Activated T-helper 17 cell treated with anti-CD3 and anti-CD28 coated beads, Interleukin-2, amount 50 U/mL, for 72 hours (primary cell): ENCODE data around the gene TEX51. TPM values are rescaled to one million over a fixed set of nuclear protein-coding genes. Genes with fewer than 3 reads are reported as not detected.

Experiments used
- ATAC-seq: fragments of 150-1000 bp; cut with Tn5 transposase; replicated peaks from 2 replicates; pipeline ENCODE4 v1.10.0; 2021; ENCODE audit warnings: mild to moderate bottlenecking, moderate library complexity
- H3K27ac Mint-ChIP-seq: one replicate; pipeline ENCODE4 v1.8.0; 2022; ENCODE audit warnings: mixed read lengths
- H3K27me3 Mint-ChIP-seq: one replicate; pipeline ENCODE4 v1.8.0; 2022; ENCODE audit warnings: mixed read lengths
- H3K36me3 Mint-ChIP-seq: one replicate; pipeline ENCODE4 v1.8.0; 2022; ENCODE audit warnings: low read depth, mild to moderate bottlenecking, mixed read lengths
- H3K4me1 Mint-ChIP-seq: one replicate; pipeline ENCODE4 v1.8.0; 2022; ENCODE audit warnings: mixed read lengths
- H3K4me3 Mint-ChIP-seq: one replicate; pipeline ENCODE4 v1.8.0; 2022; ENCODE audit warnings: mild to moderate bottlenecking, mixed read lengths
- H3K9me3 Mint-ChIP-seq: one replicate; pipeline ENCODE4 v1.8.0; 2022; ENCODE audit warnings: mixed read lengths
- total RNA-seq, 2 donors: library from RNA; stranded (reverse); gene quantifications; one replicate each; pipeline ENCODE4 v1.2.3, GENCODE V29; 2022

TEX51 gene
- not detected for total RNA-seq

DNA sequence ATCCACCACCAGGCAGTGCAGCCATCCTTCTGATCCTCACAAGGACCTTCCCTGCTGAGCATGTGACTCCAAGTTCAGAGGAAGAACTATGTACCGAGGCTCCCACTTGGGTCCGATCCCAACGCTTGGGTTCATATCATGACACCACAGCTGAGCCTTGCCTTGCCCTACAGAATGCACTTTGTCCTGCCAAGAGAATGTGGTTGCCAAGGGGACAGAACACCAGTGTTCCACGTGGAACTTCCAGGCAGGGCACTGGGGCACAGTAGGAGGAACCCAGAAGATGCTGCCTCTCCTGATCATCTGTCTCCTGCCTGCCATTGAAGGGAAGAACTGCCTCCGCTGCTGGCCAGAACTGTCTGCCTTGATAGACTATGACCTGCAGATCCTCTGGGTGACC, at the start of gene TEX51:
Gene TEX51 (plus strand): TSS at position 255 of the 400 bp plus-strand sequence. CDS start 29 bp downstream, at position 284.
- ATAC-seq, result no peak
- Mint-ChIP-seq H3K4me1 (no peaks in the 10 kb centered on the region), H3K4me3 (no peak within 1 kb of the TSS), H3K27ac (no peak within 1 kb of the TSS), H3K27me3 (peaks cover 24% of the 10 kb centered on the region), H3K9me3 (peaks cover 4% of the 10 kb centered on the region), H3K36me3 (no peaks in the 10 kb centered on the region)

DNA sequence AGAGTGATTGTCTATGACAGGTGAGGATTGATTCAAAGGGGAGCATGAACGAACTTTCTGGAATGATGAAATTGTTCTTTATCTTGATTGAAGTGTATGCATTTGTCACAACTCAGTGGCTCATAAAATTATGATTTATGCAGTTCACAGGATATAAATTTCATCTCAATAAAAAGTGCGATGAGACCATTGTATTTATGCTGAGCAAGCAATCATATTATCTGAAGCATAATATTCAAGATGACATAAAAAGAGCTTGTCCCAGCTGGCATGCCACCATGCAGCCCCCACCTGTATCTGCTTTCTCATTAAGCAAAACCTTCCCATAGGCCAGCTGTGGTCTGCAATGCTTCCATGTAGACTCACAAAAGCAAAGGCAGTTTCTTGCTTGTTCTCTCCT, 49.6 kb upstream of the TEX51 start:
- no peaks in the 10 kb centered on the region for H3K4me1 Mint-ChIP-seq
- ATAC-seq, result no peak
- no peak overlapping the region for H3K27ac Mint-ChIP-seq
- H3K4me3 Mint-ChIP-seq, result no peak overlapping the region
- H3K36me3 Mint-ChIP-seq, result no peaks in the 10 kb centered on the region
- peaks cover 4% of the 10 kb centered on the region for H3K27me3 Mint-ChIP-seq
- H3K9me3 Mint-ChIP-seq, result no peaks in the 10 kb centered on the region

DNA sequence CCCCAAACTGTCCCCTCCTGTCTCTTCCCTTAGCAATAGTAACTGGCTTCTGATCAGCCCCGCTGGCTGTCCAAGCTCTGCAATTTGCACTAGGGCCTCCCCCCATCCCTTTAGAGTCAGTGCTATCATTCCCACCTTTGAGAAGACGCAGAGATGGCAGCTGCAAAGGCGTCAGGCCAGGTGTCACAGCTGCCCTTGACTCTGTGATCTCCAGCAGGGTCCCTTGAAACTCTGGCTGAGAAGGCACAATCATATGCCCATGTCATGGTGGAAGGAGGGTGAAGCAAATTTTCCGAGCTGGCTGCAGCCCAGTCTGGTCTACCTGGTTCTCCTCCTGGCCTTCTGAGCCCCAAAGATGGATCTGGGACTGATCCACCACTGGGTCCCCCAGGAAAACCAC, 49.2 kb upstream of the TEX51 start:
- no peak overlapping the region for H3K4me3 Mint-ChIP-seq
- no peak overlapping the region for H3K27ac Mint-ChIP-seq
- no peaks in the 10 kb centered on the region for H3K4me1 Mint-ChIP-seq
- H3K27me3 Mint-ChIP-seq, result peaks cover 4% of the 10 kb centered on the region
- H3K9me3 Mint-ChIP-seq, result no peaks in the 10 kb centered on the region
- H3K36me3 Mint-ChIP-seq, result no peaks in the 10 kb centered on the region
- ATAC-seq, result no peak

DNA sequence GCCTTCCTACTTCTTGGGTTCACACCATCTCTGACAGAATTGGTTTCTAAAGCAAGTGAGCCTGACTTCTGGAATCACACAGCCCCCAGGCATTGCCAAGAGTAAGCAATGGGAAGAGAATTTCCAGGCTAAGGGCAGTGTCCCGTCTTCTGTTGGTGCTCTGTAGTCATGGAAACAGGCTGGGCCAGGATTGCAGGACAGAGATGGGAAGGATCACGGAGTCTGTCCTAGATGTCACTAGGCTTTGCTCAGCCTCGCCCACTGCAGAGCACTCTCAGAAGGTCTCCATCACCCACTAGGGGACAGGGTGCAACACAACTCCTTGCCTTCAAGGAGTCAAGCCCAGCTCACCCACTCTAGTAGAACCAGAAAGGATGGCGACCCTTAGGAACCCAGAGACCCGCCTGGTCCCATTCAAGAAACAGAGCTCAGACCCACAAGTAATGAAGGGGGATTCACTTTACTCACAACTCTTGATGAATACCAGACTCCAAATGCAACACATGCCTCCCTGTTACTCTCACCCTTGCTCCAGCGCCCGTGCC, 48.6 kb upstream of the TEX51 start:
- Mint-ChIP-seq H3K9me3 (no peaks in the 10 kb centered on the region), H3K36me3 (no peaks in the 10 kb centered on the region), H3K27me3 (peaks cover 4% of the 10 kb centered on the region), H3K4me1 (no peaks in the 10 kb centered on the region), H3K4me3 (no peak overlapping the region), H3K27ac (no peak overlapping the region)
- no peak for ATAC-seq

DNA sequence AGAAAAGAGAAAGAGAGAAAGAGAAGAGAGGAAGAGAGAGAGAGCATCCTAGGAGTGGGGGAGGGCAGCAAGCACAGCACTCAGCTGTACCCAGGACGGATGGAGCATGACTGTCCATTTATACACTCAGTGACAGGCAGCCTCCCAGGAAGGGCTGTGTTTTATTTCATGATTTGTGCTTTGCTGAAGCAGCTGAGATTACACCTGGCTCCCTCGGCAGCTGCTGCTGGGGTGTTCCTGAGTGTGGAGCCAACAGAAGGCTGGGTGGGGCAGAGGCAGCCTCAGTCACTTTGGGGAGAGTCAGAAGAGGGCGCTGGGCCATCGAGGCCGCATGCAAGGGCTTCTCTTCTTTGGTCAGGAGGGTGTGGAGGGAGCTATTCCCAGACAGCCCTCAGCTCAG, 47.8 kb upstream of the TEX51 start:
- ATAC-seq, result no peak
- no peaks in the 10 kb centered on the region for H3K9me3 Mint-ChIP-seq
- no peak overlapping the region for H3K4me3 Mint-ChIP-seq
- no peaks in the 10 kb centered on the region for H3K4me1 Mint-ChIP-seq
- H3K27ac Mint-ChIP-seq, result no peak overlapping the region
- peaks cover 4% of the 10 kb centered on the region for H3K27me3 Mint-ChIP-seq
- no peaks in the 10 kb centered on the region for H3K36me3 Mint-ChIP-seq

DNA sequence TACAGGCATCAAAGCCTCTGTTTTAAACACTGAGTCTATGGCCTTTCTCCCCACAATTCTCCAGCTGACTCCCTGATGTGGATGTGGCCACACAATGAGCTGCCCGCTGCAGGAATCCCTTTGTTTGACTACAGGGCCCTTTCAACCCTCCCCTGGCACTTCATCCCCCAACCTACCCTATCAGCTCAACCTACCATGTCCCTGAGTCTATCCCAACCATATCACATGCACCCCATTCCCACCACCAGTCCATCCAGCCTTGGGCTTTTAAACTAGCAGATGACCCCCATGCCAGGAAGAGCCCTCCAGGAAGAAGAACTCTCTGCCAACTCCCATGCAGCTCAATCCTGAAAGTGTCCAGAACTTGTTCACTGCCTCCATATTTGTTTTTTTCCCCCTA, 46.9 kb upstream of the TEX51 start:
- H3K27ac Mint-ChIP-seq, result no peak overlapping the region
- no peaks in the 10 kb centered on the region for H3K4me1 Mint-ChIP-seq
- H3K4me3 Mint-ChIP-seq, result no peak overlapping the region
- H3K9me3 Mint-ChIP-seq, result no peaks in the 10 kb centered on the region
- no peak for ATAC-seq
- H3K27me3 Mint-ChIP-seq, result peaks cover 4% of the 10 kb centered on the region
- H3K36me3 Mint-ChIP-seq, result no peaks in the 10 kb centered on the region

DNA sequence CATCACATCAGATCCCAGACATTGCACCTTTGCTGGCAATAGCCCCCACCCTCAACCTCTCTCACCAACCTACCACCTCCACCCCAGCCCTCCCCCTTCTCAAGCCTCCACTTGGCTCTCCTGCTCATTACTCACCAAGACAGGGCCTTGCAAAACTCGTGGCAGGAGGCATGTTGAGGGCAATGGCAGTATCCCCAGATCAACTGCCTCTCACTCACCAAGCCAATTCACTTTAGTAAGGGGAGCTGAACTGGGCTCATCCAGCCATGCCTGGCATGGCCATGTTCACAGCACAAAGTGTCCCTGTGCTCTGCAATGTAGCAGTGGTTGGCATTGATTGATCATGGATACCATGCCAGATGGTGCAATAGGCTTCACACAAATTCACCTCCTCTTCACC, 46.3 kb upstream of the TEX51 start:
- Mint-ChIP-seq H3K36me3 (no peaks in the 10 kb centered on the region), H3K9me3 (no peaks in the 10 kb centered on the region), H3K27me3 (peaks cover 4% of the 10 kb centered on the region), H3K4me1 (no peaks in the 10 kb centered on the region), H3K4me3 (no peak overlapping the region), H3K27ac (no peak overlapping the region)
- no peak for ATAC-seq

DNA sequence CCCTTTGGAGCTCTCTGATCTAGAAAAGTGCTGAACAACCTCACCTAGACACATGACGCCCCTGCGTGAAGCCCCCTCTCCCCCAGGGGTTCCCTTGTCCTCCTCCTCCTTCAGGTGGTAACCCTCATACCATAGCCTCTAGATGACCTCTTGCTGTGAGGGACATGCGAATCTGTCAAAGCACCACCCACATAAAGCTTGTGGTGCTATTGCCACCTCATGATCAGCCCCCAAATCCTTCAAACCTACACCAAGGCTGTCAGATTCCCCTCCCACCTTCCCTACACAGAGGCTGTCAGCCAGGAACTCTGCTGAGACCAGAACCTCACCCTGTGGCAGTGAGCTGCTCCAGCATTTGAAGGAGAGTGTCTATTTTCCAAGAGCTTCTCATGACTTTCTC, 43.1 kb upstream of the TEX51 start:
- no peak overlapping the region for H3K27ac Mint-ChIP-seq
- H3K27me3 Mint-ChIP-seq, result peaks cover 3% of the 10 kb centered on the region

DNA sequence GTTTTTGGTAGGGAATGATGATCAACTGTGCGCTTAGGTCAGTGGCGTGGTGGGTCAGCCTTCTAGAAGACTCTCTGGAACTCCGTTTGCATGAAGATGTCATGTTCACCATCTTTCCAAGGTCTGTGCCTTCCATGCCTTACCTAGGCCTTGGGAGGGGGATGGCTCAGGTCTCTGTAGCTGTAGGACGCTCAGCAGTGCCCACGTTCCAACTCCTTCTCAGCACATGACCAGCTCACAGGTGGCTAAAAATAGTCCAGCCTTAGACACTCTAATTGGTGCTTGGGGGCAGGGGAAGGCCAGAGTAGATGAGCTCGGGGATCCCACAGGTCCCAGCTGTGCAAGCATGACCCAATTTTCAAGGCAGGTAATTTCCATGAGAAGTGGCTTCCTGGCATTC, 42.3 kb upstream of the TEX51 start:
- H3K4me3 Mint-ChIP-seq, result no peak overlapping the region
- H3K27me3 Mint-ChIP-seq, result peaks cover 3% of the 10 kb centered on the region

More for the DNA sequence above, 43.1 kb upstream of the TEX51 start:
- no peaks in the 10 kb centered on the region for H3K9me3 Mint-ChIP-seq
- no peak for ATAC-seq
- no peak overlapping the region for H3K4me3 Mint-ChIP-seq
- H3K4me1 Mint-ChIP-seq, result no peaks in the 10 kb centered on the region
- H3K36me3 Mint-ChIP-seq, result no peaks in the 10 kb centered on the region

DNA sequence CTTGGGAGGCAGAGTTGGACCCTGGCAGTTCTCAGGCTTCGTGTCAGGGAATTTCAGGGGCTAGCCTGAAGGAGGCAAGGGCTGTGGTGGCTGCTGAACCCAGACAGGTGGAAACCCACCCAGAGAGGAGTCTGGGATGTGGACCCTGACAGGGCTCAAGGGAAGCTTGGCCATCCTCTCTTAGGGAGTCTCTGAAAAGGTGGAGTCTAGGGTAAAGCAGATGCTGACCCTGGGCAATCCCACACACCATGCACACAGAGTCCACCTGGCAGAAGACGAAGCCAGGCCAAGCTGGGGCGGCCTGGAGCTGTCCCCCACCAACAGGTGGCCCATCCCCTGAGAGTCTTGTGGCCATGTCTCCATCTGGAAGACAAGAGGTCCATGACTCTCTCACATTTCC, 41.2 kb upstream of the TEX51 start:
- no peak for ATAC-seq
- Mint-ChIP-seq H3K27ac (no peak overlapping the region), H3K4me1 (no peaks in the 10 kb centered on the region), H3K36me3 (no peaks in the 10 kb centered on the region), H3K9me3 (no peaks in the 10 kb centered on the region), H3K4me3 (no peak overlapping the region), H3K27me3 (peaks cover 3% of the 10 kb centered on the region)

More for the DNA sequence above, 42.3 kb upstream of the TEX51 start:
- Mint-ChIP-seq H3K36me3 (no peaks in the 10 kb centered on the region), H3K4me1 (no peaks in the 10 kb centered on the region), H3K27ac (no peak overlapping the region), H3K9me3 (no peaks in the 10 kb centered on the region)
- no peak for ATAC-seq

DNA sequence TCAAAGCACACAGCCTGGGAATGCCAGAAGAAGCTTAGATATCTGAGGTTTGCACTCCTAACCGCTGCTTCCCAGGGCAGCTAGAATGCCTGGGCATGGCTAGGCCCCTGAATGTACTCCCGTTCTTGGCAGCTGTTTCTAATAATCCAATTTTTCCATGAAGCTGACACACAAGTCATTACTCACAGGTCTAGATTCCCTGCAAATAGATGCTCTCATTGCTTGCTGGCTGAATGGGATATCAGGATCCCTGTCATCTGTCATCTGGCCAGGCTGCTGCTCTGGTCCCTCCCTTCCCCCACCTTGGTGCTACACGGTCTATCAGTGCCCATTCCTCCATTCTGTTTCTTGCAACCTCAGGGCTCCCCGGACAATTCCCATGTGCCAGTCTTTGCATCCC, 40.7 kb upstream of the TEX51 start:
- no peak for ATAC-seq
- no peaks in the 10 kb centered on the region for H3K36me3 Mint-ChIP-seq
- no peaks in the 10 kb centered on the region for H3K9me3 Mint-ChIP-seq
- no peak overlapping the region for H3K4me3 Mint-ChIP-seq
- H3K27me3 Mint-ChIP-seq, result peaks cover 8% of the 10 kb centered on the region
- no peak overlapping the region for H3K27ac Mint-ChIP-seq
- no peaks in the 10 kb centered on the region for H3K4me1 Mint-ChIP-seq

DNA sequence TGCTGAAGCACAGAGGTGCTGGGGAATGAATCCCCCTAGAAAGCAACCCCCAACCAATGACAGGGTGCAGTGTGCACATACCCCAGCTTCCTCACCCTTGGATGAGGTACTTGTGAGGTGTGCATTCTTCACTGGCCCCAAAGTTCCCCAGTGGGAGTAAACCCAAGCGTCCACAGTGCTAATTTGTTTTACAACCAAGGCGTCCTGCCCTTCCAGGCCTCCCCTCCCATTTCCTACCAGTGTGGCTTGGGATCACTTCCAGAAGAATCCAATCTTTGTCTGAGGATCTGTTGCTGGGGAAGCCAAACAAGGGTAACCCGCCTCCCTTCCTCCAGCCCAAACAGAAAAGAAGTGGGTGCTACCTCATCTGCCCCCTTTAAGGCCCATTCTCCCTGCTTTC, 40.3 kb upstream of the TEX51 start:
- peaks cover 9% of the 10 kb centered on the region for H3K27me3 Mint-ChIP-seq
- H3K4me3 Mint-ChIP-seq, result no peak overlapping the region
- no peak overlapping the region for H3K27ac Mint-ChIP-seq
- H3K9me3 Mint-ChIP-seq, result no peaks in the 10 kb centered on the region
- H3K4me1 Mint-ChIP-seq, result no peaks in the 10 kb centered on the region
- no peak for ATAC-seq
- H3K36me3 Mint-ChIP-seq, result no peaks in the 10 kb centered on the region

DNA sequence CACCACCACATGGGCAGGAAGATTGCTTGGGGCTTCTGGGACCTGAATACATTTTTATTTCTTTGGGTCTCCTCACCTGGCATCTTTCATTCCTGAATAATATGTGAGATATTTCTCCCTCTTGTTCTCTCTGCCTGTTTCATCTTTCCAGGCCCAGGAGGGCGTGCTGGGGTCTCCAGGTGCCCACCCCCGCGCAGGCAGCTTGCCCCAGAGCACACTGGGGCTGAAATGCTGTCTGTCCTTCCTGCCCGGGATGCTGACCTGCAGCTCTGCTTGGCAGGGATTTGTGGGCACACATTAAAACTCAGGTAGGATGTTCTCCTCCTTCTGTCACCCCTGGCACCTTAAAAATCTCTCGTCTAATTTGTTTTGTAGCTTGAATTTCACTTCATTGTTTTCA, 39.7 kb upstream of the TEX51 start:
- Mint-ChIP-seq H3K4me3 (no peak overlapping the region), H3K27ac (no peak overlapping the region), H3K9me3 (no peaks in the 10 kb centered on the region), H3K27me3 (peaks cover 9% of the 10 kb centered on the region), H3K36me3 (no peaks in the 10 kb centered on the region), H3K4me1 (no peaks in the 10 kb centered on the region)
- ATAC-seq, result no peak

DNA sequence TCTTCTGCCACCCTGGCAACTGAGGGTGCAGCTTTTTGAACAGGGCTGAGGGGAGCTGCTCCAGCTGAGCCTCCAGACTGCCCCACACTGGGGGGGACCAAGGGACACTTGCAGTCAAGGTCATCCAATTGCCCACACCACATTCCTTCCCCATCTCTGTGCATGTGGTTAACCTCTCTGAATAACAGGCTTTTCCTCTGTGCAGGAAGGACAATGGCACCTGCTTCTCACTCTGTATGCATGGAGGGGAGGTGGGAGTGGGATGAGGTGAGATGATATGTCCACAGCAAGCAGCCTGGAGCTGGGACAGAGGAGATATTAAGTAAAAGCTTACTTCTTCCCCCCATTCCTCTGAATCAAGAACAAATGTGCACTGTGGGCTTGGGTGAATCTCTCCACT, 39.1 kb upstream of the TEX51 start:
- H3K4me3 Mint-ChIP-seq, result no peak overlapping the region
- H3K36me3 Mint-ChIP-seq, result no peaks in the 10 kb centered on the region
- no peak overlapping the region for H3K27ac Mint-ChIP-seq
- H3K27me3 Mint-ChIP-seq, result peaks cover 13% of the 10 kb centered on the region
- no peak for ATAC-seq
- no peaks in the 10 kb centered on the region for H3K9me3 Mint-ChIP-seq
- no peaks in the 10 kb centered on the region for H3K4me1 Mint-ChIP-seq

DNA sequence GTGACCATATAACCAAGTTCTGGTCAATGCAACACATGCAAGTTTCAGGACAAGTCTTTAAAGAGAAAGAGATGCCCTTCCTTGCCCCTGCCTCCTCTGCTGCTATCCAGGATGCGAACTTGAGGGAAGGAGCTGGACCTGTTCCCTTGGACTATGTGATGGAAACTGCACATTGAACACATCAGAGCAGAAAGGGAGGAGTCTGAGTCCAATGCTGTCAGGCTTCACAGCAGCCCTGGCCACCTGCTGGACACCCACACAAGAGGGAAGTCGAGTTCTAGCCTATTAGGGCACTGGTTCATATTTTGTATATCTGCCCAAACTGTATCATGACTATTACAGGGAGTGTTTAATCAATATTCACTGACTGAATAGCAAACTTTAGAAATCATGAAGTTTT, 38.3 kb upstream of the TEX51 start:
- Mint-ChIP-seq H3K4me3 (no peak overlapping the region), H3K4me1 (no peaks in the 10 kb centered on the region), H3K9me3 (no peaks in the 10 kb centered on the region), H3K27me3 (peaks cover 13% of the 10 kb centered on the region), H3K27ac (no peak overlapping the region), H3K36me3 (no peaks in the 10 kb centered on the region)
- no peak for ATAC-seq

DNA sequence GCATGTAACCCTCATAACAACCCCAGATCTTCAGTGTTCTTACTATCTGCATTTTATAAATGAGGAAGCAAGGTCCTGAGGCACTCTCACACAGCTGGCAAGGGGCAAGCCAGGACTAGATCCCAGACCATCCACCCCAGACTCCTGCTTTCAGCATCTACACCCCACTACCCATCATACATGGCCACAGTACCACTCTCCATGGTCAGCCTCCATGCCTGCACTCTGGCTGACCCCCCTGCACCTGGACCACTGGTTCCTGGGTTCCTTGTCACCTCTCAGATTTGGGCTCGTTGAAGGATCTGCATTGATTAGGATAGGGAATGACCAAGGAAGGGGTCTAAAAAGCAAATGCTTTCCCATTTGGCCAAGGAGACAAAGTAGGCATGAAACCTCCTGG, 36.0 kb upstream of the TEX51 start:
- H3K27ac Mint-ChIP-seq, result no peak overlapping the region
- peaks cover 16% of the 10 kb centered on the region for H3K27me3 Mint-ChIP-seq
- no peaks in the 10 kb centered on the region for H3K9me3 Mint-ChIP-seq

More for the DNA sequence above, 36.0 kb upstream of the TEX51 start:
- no peaks in the 10 kb centered on the region for H3K4me1 Mint-ChIP-seq
- no peak for ATAC-seq
- H3K4me3 Mint-ChIP-seq, result no peak overlapping the region
- no peaks in the 10 kb centered on the region for H3K36me3 Mint-ChIP-seq
